Activated CD4-positive, alpha-beta T cell treated with anti-CD3 and anti-CD28 coated beads for 36 hours (primary cell): ENCODE measurements around the gene SBF2. TPM values are rescaled to one million over a fixed set of nuclear protein-coding genes. Genes with fewer than 3 reads are reported as not detected.

ENCODE experiments used
- ATAC-seq: fragments of 200-7000 bp; cut with Tn5 transposase; one replicate; pipeline ENCODE4 v1.10.0; 2021; ENCODE audit warnings: mild to moderate bottlenecking, moderate library complexity
- CTCF ChIA-PET: fragments of 350-600 bp; sonication (Branson Sonifier 250); formaldehyde crosslinking; loops from one replicate; lab custom pipeline; 2021; ENCODE audit warnings: antibody characterized with exemption; lab: Charles Lee
- POLR2A ChIA-PET: fragments of 350-600 bp; sonication (Branson Sonifier 250); formaldehyde crosslinking; loops from one replicate; lab custom pipeline; 2021; ENCODE audit warnings: antibody characterized with exemption, inconsistent platforms; lab: Charles Lee
- DNase-seq: peaks from one replicate; pipeline ENCODE4 v3.0.0-alpha.2; 2020
- H3K27ac Mint-ChIP-seq: one replicate; pipeline ENCODE4 v1.8.0; 2021; ENCODE audit warnings: mixed read lengths
- H3K27me3 Mint-ChIP-seq: one replicate; pipeline ENCODE4 v1.8.0; 2021; ENCODE audit warnings: mixed read lengths
- H3K36me3 Mint-ChIP-seq: one replicate; pipeline ENCODE4 v1.8.0; 2021; ENCODE audit warnings: low read depth, mixed read lengths
- H3K4me1 Mint-ChIP-seq: one replicate; pipeline ENCODE4 v1.8.0; 2021; ENCODE audit warnings: mixed read lengths
- H3K4me3 Mint-ChIP-seq: one replicate; pipeline ENCODE4 v1.8.0; 2021; ENCODE audit warnings: mild to moderate bottlenecking, moderate library complexity, mixed read lengths
- H3K9me3 Mint-ChIP-seq: one replicate; pipeline ENCODE4 v1.8.0; 2021; ENCODE audit warnings: low read depth, mixed read lengths
- intact Hi-C, 2 experiments: fragments of 100-400 bp; cut with DNase I in 1 of 2; cut with micrococcal nuclease in 1 of 2; formaldehyde crosslinking; loops; one replicate each; pipeline versions ENCODE4 v1.14.2 to v1.15.1; 2022 to 2024; cut with DNase I, micrococcal nuclease
- total RNA-seq, 2 experiments: library from RNA; stranded (reverse); gene quantifications; one replicate each; pipeline ENCODE4 v1.2.3, GENCODE V29; 2021

Gene SBF2
- total RNA-seq = 1 to 10 TPM; 7.1 to 8.1 TPM

GRCh38 chr11:10293423-10294289 lies at the start of gene SBF2:
Gene SBF2, minus strand, starts transcription at chr11:10294219. Its CDS starts 150 bp downstream, at chr11:10294069.
- peak; percentile 89 for DNase-seq
- Mint-ChIP-seq H3K36me3 (peaks cover under 1% of the 10 kb centered on the region), H3K27ac (no peak within 1 kb of the TSS), H3K4me3 (peak within 1 kb of the TSS; percentile 69), H3K9me3 (no peaks in the 10 kb centered on the region), H3K4me1 (peaks cover 37% of the 10 kb centered on the region), H3K27me3 (peaks cover 31% of the 10 kb centered on the region)
- POLR2A ChIA-PET = no interaction called here
- CTCF ChIA-PET = interaction anchor here (0.6 to 1.1 kb wide), 4 partner anchors 86 to 720 kb away, joined by 3 to 4 read pairs (median 3); partner anchors contain the start of gene WEE1
- intact Hi-C loops = loop anchor here (1.0 kb wide), 2 partner anchors 11 to 14 kb away; no protein-coding TSS in a partner anchor
- peak; percentile 69 for ATAC-seq

- H3K9me3 Mint-ChIP-seq = no peaks in the 10 kb centered on the region
- no peak overlapping the region for H3K27ac Mint-ChIP-seq
- peaks cover 9% of the 10 kb centered on the region for H3K27me3 Mint-ChIP-seq
- ChIA-PET POLR2A (no interaction called here), CTCF (interaction anchor here (0.6 kb wide), 1 partner anchor 442 kb away, joined by 3 read pairs; no protein-coding TSS in a partner anchor)
- H3K4me1 Mint-ChIP-seq = peaks cover 5% of the 10 kb centered on the region
- intact Hi-C loops = no loop called here
- H3K36me3 Mint-ChIP-seq = no peaks in the 10 kb centered on the region
- DNase-seq = no peak
- H3K4me3 Mint-ChIP-seq = no peak overlapping the region
- ATAC-seq = no peak
Measured at GRCh38 chr11:10338287-10338686, 44.3 kb upstream of the SBF2 start.

- CTCF ChIA-PET = interaction anchor here (1.1 to 1.2 kb wide), 3 partner anchors 8 to 12 kb away, joined by 3 read pairs; no protein-coding TSS in a partner anchor
Measured at GRCh38 chr11:10333490-10333889, 39.5 kb upstream of the SBF2 start.

GRCh38 chr11:10331548-10332289 lies 37.7 kb upstream of the SBF2 start:
- peaks cover 2% of the 10 kb centered on the region for H3K27me3 Mint-ChIP-seq
- POLR2A ChIA-PET = no interaction called here
- no peaks in the 10 kb centered on the region for H3K9me3 Mint-ChIP-seq
- no peak for ATAC-seq
- intact Hi-C loops = no loop called here
- DNase-seq = no peak
- peaks cover 1% of the 10 kb centered on the region for H3K36me3 Mint-ChIP-seq
- H3K4me3 Mint-ChIP-seq = no peak overlapping the region
- H3K27ac Mint-ChIP-seq = no peak overlapping the region
- no peaks in the 10 kb centered on the region for H3K4me1 Mint-ChIP-seq
- CTCF ChIA-PET = interaction anchor here (1.2 kb wide), 1 partner anchor 35 kb away, joined by 3 read pairs; no protein-coding TSS in a partner anchor

More at GRCh38 chr11:10333490-10333889, 39.5 kb upstream of the SBF2 start:
- intact Hi-C loops = no loop called here
- ATAC-seq = no peak
- Mint-ChIP-seq H3K36me3 (peaks cover 1% of the 10 kb centered on the region), H3K4me1 (no peaks in the 10 kb centered on the region), H3K4me3 (no peak overlapping the region), H3K9me3 (no peaks in the 10 kb centered on the region), H3K27me3 (peaks cover 5% of the 10 kb centered on the region), H3K27ac (no peak overlapping the region)
- no peak for DNase-seq
- POLR2A ChIA-PET = interaction anchor here (0.7 kb wide), 1 partner anchor 1241 kb away, joined by 3 read pairs; no protein-coding TSS in a partner anchor

- no peaks in the 10 kb centered on the region for H3K4me1 Mint-ChIP-seq
- no peaks in the 10 kb centered on the region for H3K9me3 Mint-ChIP-seq
- no peak overlapping the region for H3K27ac Mint-ChIP-seq
- no peak overlapping the region for H3K4me3 Mint-ChIP-seq
- ChIA-PET CTCF (interaction anchor here (1.7 kb wide), 1 partner anchor 74 kb away, joined by 3 read pairs; no protein-coding TSS in a partner anchor), POLR2A (no interaction called here)
- peaks cover 2% of the 10 kb centered on the region for H3K27me3 Mint-ChIP-seq
- ATAC-seq (no peak), DNase-seq (no peak)
- intact Hi-C loops = loop anchor here in 1 of 2 experiments (10.0 kb wide), 1 partner anchor 795 kb away; no protein-coding TSS in a partner anchor
- peaks cover 1% of the 10 kb centered on the region for H3K36me3 Mint-ChIP-seq
Measured at GRCh38 chr11:10329935-10330334, 35.9 kb upstream of the SBF2 start.

GRCh38 chr11:10329356-10329755 lies 35.3 kb upstream of the SBF2 start:
- Mint-ChIP-seq H3K36me3 (peaks cover 1% of the 10 kb centered on the region), H3K4me1 (no peaks in the 10 kb centered on the region), H3K4me3 (no peak overlapping the region), H3K9me3 (no peaks in the 10 kb centered on the region), H3K27ac (no peak overlapping the region), H3K27me3 (peaks cover 2% of the 10 kb centered on the region)
- ATAC-seq (no peak), DNase-seq (no peak)
- CTCF ChIA-PET = interaction anchor here (0.9 to 1.7 kb wide), 2 partner anchors 73 to 148 kb away, joined by 3 read pairs; no protein-coding TSS in a partner anchor
- intact Hi-C loops = loop anchor here in 1 of 2 experiments (10.0 kb wide), 1 partner anchor 795 kb away; no protein-coding TSS in a partner anchor
- POLR2A ChIA-PET = no interaction called here

GRCh38 chr11:10328314-10329098 lies 34.5 kb upstream of the SBF2 start:
- CTCF ChIA-PET = interaction anchor here (0.6 to 1.7 kb wide), 4 partner anchors 12 to 147 kb away, joined by 3 to 4 read pairs (median 3); no protein-coding TSS in a partner anchor
- H3K27ac Mint-ChIP-seq = no peak overlapping the region
- peaks cover 1% of the 10 kb centered on the region for H3K4me1 Mint-ChIP-seq
- POLR2A ChIA-PET = no interaction called here
- H3K36me3 Mint-ChIP-seq = peaks cover 1% of the 10 kb centered on the region
- no peak overlapping the region for H3K4me3 Mint-ChIP-seq
- intact Hi-C loops = loop anchor here in 1 of 2 experiments (10.0 kb wide), 1 partner anchor 794 kb away; no protein-coding TSS in a partner anchor
- DNase-seq = no peak
- H3K27me3 Mint-ChIP-seq = peaks cover 4% of the 10 kb centered on the region
- no peaks in the 10 kb centered on the region for H3K9me3 Mint-ChIP-seq
- ATAC-seq = no peak

GRCh38 chr11:10327254-10327653 lies 33.2 kb upstream of the SBF2 start:
- Mint-ChIP-seq H3K9me3 (no peaks in the 10 kb centered on the region), H3K27me3 (peaks cover 2% of the 10 kb centered on the region), H3K4me3 (no peak overlapping the region), H3K4me1 (peaks cover 12% of the 10 kb centered on the region), H3K27ac (no peak overlapping the region), H3K36me3 (no peaks in the 10 kb centered on the region)
- ATAC-seq (no peak), DNase-seq (no peak)
- ChIA-PET CTCF (interaction anchor here (0.6 to 1.9 kb wide), 4 partner anchors 19 to 691 kb away, joined by 3 to 4 read pairs (median 3); no protein-coding TSS in a partner anchor), POLR2A (no interaction called here)
- intact Hi-C loops = loop anchor here in 1 of 2 experiments (10.0 kb wide), 1 partner anchor 792 kb away; no protein-coding TSS in a partner anchor

- Mint-ChIP-seq H3K4me3 (no peak overlapping the region), H3K27me3 (peaks cover 2% of the 10 kb centered on the region), H3K27ac (no peak overlapping the region), H3K36me3 (no peaks in the 10 kb centered on the region), H3K4me1 (peaks cover 13% of the 10 kb centered on the region), H3K9me3 (no peaks in the 10 kb centered on the region)
- ATAC-seq (no peak), DNase-seq (no peak)
- ChIA-PET CTCF (interaction anchor here (0.6 to 3.3 kb wide), 7 partner anchors 18 to 690 kb away, joined by 3 to 41 read pairs (median 4); no protein-coding TSS in a partner anchor), POLR2A (no interaction called here)
- intact Hi-C loops = loop anchor here in 1 of 2 experiments (10.0 kb wide), 1 partner anchor 791 kb away; no protein-coding TSS in a partner anchor
Measured at GRCh38 chr11:10326012-10326964, 32.3 kb upstream of the SBF2 start.
